SK-N-SH (cell line): ENCODE results near the gene MAP3K2.

ENCODE experiments used
- EP300 ChIP-seq, 2 experiments: IDR thresholded peaks; 2 replicates each; pipeline versions ENCODE4 v1.4.0 to v1.6.1; 2012; ENCODE audit warnings: borderline replicate concordance in 1 of 2, low read depth in 1 of 2, low read length in 1 of 2
- EZH2phosphoT487 ChIP-seq: fragments of 200-600 bp; sonication (generic); IDR thresholded peaks from 2 replicates; pipeline ENCODE4 v1.6.1; 2017; ENCODE audit warnings: low read depth, mixed run types, mild to moderate bottlenecking, antibody characterized with exemption, moderate library complexity, borderline replicate concordance
- FOSL2 ChIP-seq: IDR thresholded peaks from 2 replicates; pipeline ENCODE4 v1.4.0; 2012; ENCODE audit warnings: low read depth, mild to moderate bottlenecking, moderate library complexity, borderline replicate concordance
- POLR2AphosphoS5 ChIP-seq: IDR thresholded peaks from 2 replicates; pipeline ENCODE4 v1.6.1; 2012; ENCODE audit warnings: low read depth, low read length
- USF1 ChIP-seq: IDR thresholded peaks from 2 replicates; pipeline ENCODE4 v1.4.0; 2012; ENCODE audit warnings: low read depth, borderline replicate concordance
- TF ChIP-seq, protein P1 (sequence below): fragments of 200-600 bp; sonication (generic); IDR thresholded peaks from 2 replicates; pipeline ENCODE4 v1.6.1; 2017; ENCODE audit warnings: antibody characterized with exemption, mild to moderate bottlenecking, moderate library complexity

DNA sequence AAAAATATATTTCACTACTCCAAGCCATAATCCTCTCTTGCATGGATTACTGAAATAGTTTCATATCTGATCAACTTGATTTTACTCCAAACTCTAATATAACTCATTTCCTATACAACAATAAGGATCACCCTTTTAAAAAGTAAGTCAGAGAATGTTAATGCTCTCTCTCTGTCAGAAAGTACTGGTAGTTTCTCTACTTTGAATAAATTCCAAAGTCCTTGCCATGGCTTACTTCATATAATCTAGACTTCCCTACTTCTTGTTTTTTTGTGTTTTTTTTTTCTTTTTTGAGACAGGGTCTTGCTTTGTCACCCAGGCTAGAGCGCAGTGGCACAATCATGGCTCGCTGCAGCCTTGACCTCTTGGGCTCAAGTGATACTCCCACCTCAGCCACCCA lies 36.2 kb downstream of the MAP3K2 start:
- no peak for TF ChIP-seq EZH2phosphoT487
- TF ChIP-seq, protein P1, sequence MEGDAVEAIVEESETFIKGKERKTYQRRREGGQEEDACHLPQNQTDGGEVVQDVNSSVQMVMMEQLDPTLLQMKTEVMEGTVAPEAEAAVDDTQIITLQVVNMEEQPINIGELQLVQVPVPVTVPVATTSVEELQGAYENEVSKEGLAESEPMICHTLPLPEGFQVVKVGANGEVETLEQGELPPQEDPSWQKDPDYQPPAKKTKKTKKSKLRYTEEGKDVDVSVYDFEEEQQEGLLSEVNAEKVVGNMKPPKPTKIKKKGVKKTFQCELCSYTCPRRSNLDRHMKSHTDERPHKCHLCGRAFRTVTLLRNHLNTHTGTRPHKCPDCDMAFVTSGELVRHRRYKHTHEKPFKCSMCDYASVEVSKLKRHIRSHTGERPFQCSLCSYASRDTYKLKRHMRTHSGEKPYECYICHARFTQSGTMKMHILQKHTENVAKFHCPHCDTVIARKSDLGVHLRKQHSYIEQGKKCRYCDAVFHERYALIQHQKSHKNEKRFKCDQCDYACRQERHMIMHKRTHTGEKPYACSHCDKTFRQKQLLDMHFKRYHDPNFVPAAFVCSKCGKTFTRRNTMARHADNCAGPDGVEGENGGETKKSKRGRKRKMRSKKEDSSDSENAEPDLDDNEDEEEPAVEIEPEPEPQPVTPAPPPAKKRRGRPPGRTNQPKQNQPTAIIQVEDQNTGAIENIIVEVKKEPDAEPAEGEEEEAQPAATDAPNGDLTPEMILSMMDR: no peak
- TF ChIP-seq FOSL2: no peak
- TF ChIP-seq POLR2AphosphoS5: no peak
- TF ChIP-seq EP300 (IDR thresholded peaks at IDR 0.05; ENCODE audit: borderline replicate concordance in 1 of 2, low read depth in 1 of 2, low read length in 1 of 2): no peak
- TF ChIP-seq USF1: no peak
